Measurements from ENCODE around the gene MAML1. TPM values are rescaled to one million over a fixed set of nuclear protein-coding genes. Genes with fewer than 3 reads are reported as not detected.

MAML1 gene
- total RNA-seq, 1 donor from 2014 or later, result 29.1 TPM

GRCh38 chr5:179815491-179816249 is 83.0 kb downstream of the MAML1 start:
- Mint-ChIP-seq H3K27me3 (ENCODE audit: insufficient read depth, low read depth) (peaks cover 13% of the 10 kb centered on the region), H3K36me3 (peaks cover 24% of the 10 kb centered on the region), H3K4me1 (peaks cover 19% of the 10 kb centered on the region), H3K9me3 (peaks cover 4% of the 10 kb centered on the region), H3K27ac (no peak overlapping the region), H3K4me3 (peak overlapping the region; percentile 11)
- Histone ChIP-seq H3K9me3 (ENCODE audit: low read depth) (no peaks in the 10 kb centered on the region), H3F3A (ENCODE audit: low read depth) (peaks cover 25% of the 10 kb centered on the region), H3K4me3 (no peak overlapping the region), H3K27ac (no peak overlapping the region), H3K9ac (no peak overlapping the region), H2AFZ (replicated peaks) (no peak overlapping the region), H3K27me3 (peaks cover 34% of the 10 kb centered on the region), H3K36me3 (no peaks in the 10 kb centered on the region), H3K4me1 (peaks cover 15% of the 10 kb centered on the region), H4K20me1 (ENCODE audit: low read depth) (peaks cover 11% of the 10 kb centered on the region), H3K79me2 (ENCODE audit: low read depth) (no peaks in the 10 kb centered on the region), H3K4me2 (no peak overlapping the region)
- no peak for TF ChIP-seq CTCF (IDR thresholded peaks at IDR 0.05)
- no peak for TF ChIP-seq EZH2 (IDR thresholded peaks at IDR 0.05)
- no peak for TF ChIP-seq EZH2phosphoT487 (IDR thresholded peaks at IDR 0.05)
- no peak for DNase-seq (ENCODE audit: low spot score)

GRCh38 chr5:179816401-179816795 is 83.8 kb downstream of the MAML1 start:
- H3K36me3 Mint-ChIP-seq, result peaks cover 24% of the 10 kb centered on the region
- H3K27ac Mint-ChIP-seq, result no peak overlapping the region
- peaks cover 14% of the 10 kb centered on the region for H4K20me1 ChIP-seq (ENCODE audit: low read depth)
- H3F3A ChIP-seq (ENCODE audit: low read depth), result peaks cover 25% of the 10 kb centered on the region
- no peak for DNase-seq (ENCODE audit: low spot score)
- H3K4me3 ChIP-seq, result peak overlapping the region; percentile 52
- H3K27me3 Mint-ChIP-seq (ENCODE audit: insufficient read depth, low read depth), result peaks cover 11% of the 10 kb centered on the region
- no peaks in the 10 kb centered on the region for H3K9me3 ChIP-seq (ENCODE audit: low read depth)
- peaks cover 4% of the 10 kb centered on the region for H3K9me3 Mint-ChIP-seq
- peaks cover 15% of the 10 kb centered on the region for H3K4me1 ChIP-seq
- H3K27ac ChIP-seq, result no peak overlapping the region
- H2AFZ ChIP-seq (replicated peaks), result no peak overlapping the region
- H3K4me2 ChIP-seq, result peak overlapping the region; percentile 89
- H3K36me3 ChIP-seq, result no peaks in the 10 kb centered on the region
- H3K4me1 Mint-ChIP-seq, result peaks cover 19% of the 10 kb centered on the region
- H3K79me2 ChIP-seq (ENCODE audit: low read depth), result peaks cover 4% of the 10 kb centered on the region
- TF ChIP-seq CTCF (IDR thresholded peaks at IDR 0.05), result no peak
- TF ChIP-seq EZH2 (IDR thresholded peaks at IDR 0.05), result no peak
- no peak for TF ChIP-seq EZH2phosphoT487 (IDR thresholded peaks at IDR 0.05)
- peaks cover 34% of the 10 kb centered on the region for H3K27me3 ChIP-seq
- H3K9ac ChIP-seq, result no peak overlapping the region
- no peak overlapping the region for H3K4me3 Mint-ChIP-seq

- H3K27ac Mint-ChIP-seq, result no peak overlapping the region
- Histone ChIP-seq H3K4me3 (peak overlapping the region; percentile 52), H3K27me3 (peaks cover 34% of the 10 kb centered on the region), H3K79me2 (ENCODE audit: low read depth) (peaks cover 9% of the 10 kb centered on the region), H3K9ac (no peak overlapping the region), H3K4me2 (peak overlapping the region; percentile 89), H2AFZ (replicated peaks) (no peak overlapping the region), H3K9me3 (ENCODE audit: low read depth) (no peaks in the 10 kb centered on the region), H3K27ac (no peak overlapping the region), H3K36me3 (no peaks in the 10 kb centered on the region), H3F3A (ENCODE audit: low read depth) (peaks cover 25% of the 10 kb centered on the region), H3K4me1 (peaks cover 17% of the 10 kb centered on the region), H4K20me1 (ENCODE audit: low read depth) (peaks cover 19% of the 10 kb centered on the region)
- peaks cover 25% of the 10 kb centered on the region for H3K4me1 Mint-ChIP-seq
- H3K27me3 Mint-ChIP-seq (ENCODE audit: insufficient read depth, low read depth), result peaks cover 13% of the 10 kb centered on the region
- H3K9me3 Mint-ChIP-seq, result peaks cover 4% of the 10 kb centered on the region
- H3K4me3 Mint-ChIP-seq, result peak overlapping the region; percentile 55
- peak; percentile 52 for DNase-seq (ENCODE audit: low spot score)
- peaks cover 24% of the 10 kb centered on the region for H3K36me3 Mint-ChIP-seq
- TF ChIP-seq EZH2phosphoT487 (IDR thresholded peaks at IDR 0.05) (no peak), CTCF (IDR thresholded peaks at IDR 0.05) (peak; percentile 32), EZH2 (IDR thresholded peaks at IDR 0.05) (peak; percentile 38)
Measured at GRCh38 chr5:179816796-179817469, 84.3 kb downstream of the MAML1 start.

Data from neural progenitor cell (in vitro differentiated cells).